Spinal cord (tissue), 10 donors: ENCODE results near the gene C14orf180. TPM values are rescaled to one million over a fixed set of nuclear protein-coding genes. Genes with fewer than 3 reads are reported as not detected.

Experiments used
- DNase-seq, 6 donors: peaks; one replicate each; pipeline versions ENCODE4 v3.0.0 to v3.0.0-alpha.2; 2013 to 2015; ENCODE audit warnings: low spot score in 6 of 6, low read depth in 4 of 6
- H3K27ac ChIP-seq: one replicate; pipeline ENCODE4 v1.5.1; 2013; ENCODE audit warnings: low read depth, low read length, control low read depth
- H3K27me3 ChIP-seq: one replicate; pipeline ENCODE4 v1.6.1; 2013; ENCODE audit warnings: low read length; ENCODE audit not compliant: control insufficient read depth, insufficient read depth
- H3K36me3 ChIP-seq: one replicate; pipeline ENCODE4 v1.6.1; 2013; ENCODE audit warnings: low read length; ENCODE audit not compliant: control insufficient read depth, insufficient read depth
- H3K4me1 ChIP-seq: one replicate; pipeline ENCODE4 v1.6.1; 2013; ENCODE audit warnings: low read length; ENCODE audit not compliant: control insufficient read depth, insufficient read depth
- H3K4me3 ChIP-seq: one replicate; pipeline ENCODE4 v1.5.1; 2013; ENCODE audit warnings: low read depth, low read length, control low read depth
- H3K9me3 ChIP-seq: one replicate; pipeline ENCODE4 v1.6.1; 2013; ENCODE audit warnings: low read length; ENCODE audit not compliant: control insufficient read depth, insufficient read depth
- WGBS: methylation state at CpG from one replicate; pipeline ENCODE4 v1.1.5; 2013; ENCODE audit warnings: missing lambda C conversion rate; ENCODE audit not compliant: insufficient coverage; 5-methylcytosine and 5-hydroxymethylcytosine counted together
- polyA plus RNA-seq, 2 donors: library from polyadenylated mRNA; unstranded; fragments of 120-200 nt; gene quantifications; one replicate each; pipeline ENCODE4 v1.2.1, GENCODE V29; 2013; ENCODE audit not compliant: insufficient read length in 2 of 2
- total RNA-seq, 2 donors: library from RNA; depleted of rRNA in 1 of 2; stranded (reverse); fragments of 120-200 nt in 1 of 2; fragments of >200 nt in 1 of 2; gene quantifications; one replicate each; pipeline versions ENCODE4 v1.2.3 to v1.2.4, GENCODE V29; 2013 to 2014
- donor health status: healthy.

Gene C14orf180
- total and polyA plus RNA-seq, 4 donors, result 0.10 to 6.0 (median 0.24) TPM

DNA sequence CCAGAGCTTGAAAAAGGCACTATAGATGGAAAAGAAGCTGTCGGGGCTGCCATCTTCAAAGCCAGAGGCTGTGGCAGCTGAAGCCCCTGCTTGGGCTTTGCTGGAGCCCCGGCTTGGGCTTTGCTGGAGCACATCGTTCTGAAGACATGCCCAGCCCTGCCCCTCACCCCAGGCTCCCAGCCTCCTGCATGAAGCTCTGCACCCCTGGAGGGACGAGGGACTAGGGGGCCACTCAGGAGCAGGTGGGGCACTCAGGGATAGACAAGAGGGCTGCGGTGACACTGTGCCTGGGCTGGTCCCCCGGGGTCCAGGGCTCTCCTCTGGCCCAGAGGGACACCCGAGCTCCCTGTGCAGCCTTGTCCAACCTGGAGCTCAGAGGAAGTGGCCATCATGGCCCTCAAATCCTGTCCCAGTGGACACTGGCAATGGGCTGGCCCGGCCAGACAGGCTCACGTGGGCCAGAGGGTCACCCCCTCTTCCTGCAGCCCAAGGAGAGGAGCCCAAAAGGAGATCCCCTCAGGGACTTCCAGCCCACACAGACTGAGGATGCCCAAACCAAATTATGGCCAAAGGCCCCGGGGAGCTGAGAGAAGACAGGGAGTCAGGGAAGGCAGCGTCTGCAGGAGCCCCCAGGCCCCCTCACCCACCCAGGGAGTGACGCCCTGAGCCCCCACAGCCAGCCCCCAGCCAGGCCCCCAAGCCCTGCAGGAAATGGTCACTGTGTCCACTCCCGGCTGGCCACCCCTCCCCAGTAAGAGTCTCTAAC, 23.1 kb upstream of the C14orf180 start:
- no peaks in the 10 kb centered on the region for H3K9me3 ChIP-seq
- H3K36me3 ChIP-seq, result no peaks in the 10 kb centered on the region
- H3K27me3 ChIP-seq, result peaks cover 2% of the 10 kb centered on the region
- no peak overlapping the region for H3K4me3 ChIP-seq
- DNase-seq, result no peak
- no peak overlapping the region for H3K27ac ChIP-seq
- 85% methylated on average over 12 of the region's 13 CpGs for WGBS
- peaks cover 56% of the 10 kb centered on the region for H3K4me1 ChIP-seq

DNA sequence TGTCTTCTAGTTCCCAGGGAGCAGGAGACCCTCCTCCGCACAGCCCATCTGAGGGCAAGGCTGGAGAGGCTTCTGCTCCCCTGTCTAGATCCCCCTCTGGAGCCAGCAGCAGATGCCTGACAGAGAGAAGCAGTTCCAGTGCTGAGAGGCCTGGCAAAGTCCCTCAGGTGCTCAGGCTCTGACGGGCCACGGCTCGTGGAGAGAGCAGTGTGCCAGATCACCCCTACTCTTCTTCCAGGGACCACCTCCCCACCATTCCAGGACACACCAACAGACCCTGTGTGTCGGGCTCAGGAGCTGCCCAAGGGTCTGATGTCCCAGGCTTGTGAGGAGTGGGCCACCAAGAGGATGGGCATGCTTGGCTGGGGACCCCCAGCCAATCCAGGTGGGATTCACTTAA, 22.5 kb upstream of the C14orf180 start:
- no peak overlapping the region for H3K27ac ChIP-seq
- DNase-seq, result no peak
- H3K9me3 ChIP-seq, result no peaks in the 10 kb centered on the region
- peaks cover 55% of the 10 kb centered on the region for H3K4me1 ChIP-seq
- H3K27me3 ChIP-seq, result peaks cover 2% of the 10 kb centered on the region
- WGBS, result 94% methylated on average over 5 of the region's 5 CpGs
- no peaks in the 10 kb centered on the region for H3K36me3 ChIP-seq
- H3K4me3 ChIP-seq, result no peak overlapping the region

DNA sequence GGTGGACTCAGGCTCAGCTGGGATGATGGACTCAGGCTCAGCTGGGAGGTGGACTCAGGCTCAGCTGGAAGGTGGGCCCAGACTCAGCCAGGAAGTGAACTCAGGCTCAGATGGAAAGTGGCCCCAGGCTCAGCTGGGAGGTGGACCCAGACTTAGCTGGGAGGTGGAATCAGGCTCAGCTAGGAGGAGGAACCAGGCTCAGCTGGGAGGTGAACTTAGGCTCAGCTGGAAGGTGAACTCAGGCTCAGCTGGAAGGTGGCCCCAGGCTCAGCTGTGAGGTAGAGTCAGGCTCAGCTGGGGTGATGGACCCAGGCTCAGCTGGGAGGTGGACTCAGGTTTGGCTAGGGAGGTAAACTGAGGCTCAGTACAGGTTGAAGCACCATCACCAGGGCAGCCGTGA, 21.8 kb upstream of the C14orf180 start:
- no peak for DNase-seq
- peaks cover 2% of the 10 kb centered on the region for H3K27me3 ChIP-seq
- WGBS, result 100% methylated on average over 1 of the region's 1 CpG
- peaks cover 50% of the 10 kb centered on the region for H3K4me1 ChIP-seq
- no peak overlapping the region for H3K27ac ChIP-seq
- H3K9me3 ChIP-seq, result no peaks in the 10 kb centered on the region
- no peak overlapping the region for H3K4me3 ChIP-seq
- H3K36me3 ChIP-seq, result no peaks in the 10 kb centered on the region

DNA sequence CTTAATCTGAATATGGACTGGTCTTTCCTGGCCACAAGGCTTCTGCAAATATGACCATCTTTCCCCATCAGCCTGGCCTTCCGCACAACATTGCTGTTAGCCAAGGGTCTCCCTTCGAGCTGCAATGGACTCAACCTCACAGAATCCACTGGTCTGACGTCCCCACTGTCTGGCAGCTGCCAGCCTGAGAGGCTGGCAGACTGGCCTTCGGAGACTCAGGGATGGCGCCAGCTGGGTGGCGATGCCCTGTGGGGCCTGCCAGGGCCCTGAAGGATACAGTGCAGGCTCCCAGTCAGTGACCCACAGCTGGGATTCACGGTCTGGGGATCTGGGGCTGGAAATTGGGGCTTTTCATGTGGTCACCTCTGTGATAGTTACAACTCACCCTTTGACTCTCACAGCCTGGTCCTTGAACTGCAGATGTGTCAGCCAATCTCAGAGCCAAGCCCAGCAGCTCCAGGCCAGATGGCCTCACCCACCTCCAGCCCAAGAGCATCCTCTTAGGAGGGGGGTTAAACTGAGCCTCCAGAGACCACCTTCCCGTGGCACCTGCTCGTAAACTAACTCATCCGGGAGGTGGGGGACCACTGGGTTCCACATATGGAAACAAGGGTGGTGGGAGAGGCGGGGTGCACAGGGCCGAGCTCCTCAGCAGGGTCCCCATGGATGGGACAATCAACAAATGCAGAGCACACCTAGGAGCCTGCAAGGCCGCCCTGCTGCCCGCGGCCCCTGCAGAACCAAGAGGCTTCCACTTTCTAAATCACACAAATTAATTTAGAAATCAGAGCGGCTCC, 21.1 kb upstream of the C14orf180 start:
- Histone ChIP-seq H3K27me3 (peaks cover 2% of the 10 kb centered on the region), H3K36me3 (no peaks in the 10 kb centered on the region), H3K4me1 (peaks cover 53% of the 10 kb centered on the region), H3K27ac (no peak overlapping the region), H3K4me3 (no peak overlapping the region), H3K9me3 (no peaks in the 10 kb centered on the region)
- no peak for DNase-seq
- WGBS, result 80% methylated on average over 9 of the region's 16 CpGs

DNA sequence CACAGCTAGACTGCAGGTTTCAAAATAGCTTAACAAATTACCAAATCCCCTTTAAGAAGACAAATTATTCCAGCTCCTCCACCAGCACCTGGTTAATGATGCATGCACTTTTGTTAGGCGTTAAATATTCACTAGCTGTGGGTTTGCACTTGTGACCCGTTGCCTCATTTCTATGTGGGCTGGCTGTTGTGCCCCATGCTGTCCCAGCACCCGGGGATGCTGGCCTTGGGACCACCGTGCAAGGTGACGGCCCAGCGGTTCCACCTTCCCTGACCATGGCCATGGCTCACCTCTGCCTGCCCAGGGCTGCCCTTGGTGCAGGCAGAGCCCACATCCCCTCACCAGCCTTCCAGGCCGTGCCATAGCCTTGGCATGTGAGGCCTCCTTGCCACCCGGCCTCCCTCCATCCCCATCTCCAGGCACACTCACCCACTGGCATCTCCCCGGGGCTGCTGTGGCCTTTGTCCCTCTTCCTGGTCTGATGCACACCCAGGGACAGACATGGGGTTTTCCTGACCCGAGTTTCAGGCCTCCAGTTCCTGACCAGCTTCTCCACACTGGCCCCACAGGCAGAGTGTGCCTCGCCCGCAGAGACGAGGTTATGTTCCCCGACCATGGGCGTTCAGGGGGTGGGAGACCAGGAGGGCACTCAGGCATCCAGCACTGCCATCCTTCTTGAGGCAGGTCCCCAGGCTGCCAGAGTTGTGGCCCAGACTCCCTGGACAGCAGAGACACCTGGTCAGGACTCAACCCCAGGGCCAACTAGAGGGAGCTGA, 20.3 kb upstream of the C14orf180 start:
- Histone ChIP-seq H3K9me3 (no peaks in the 10 kb centered on the region), H3K36me3 (peaks cover 3% of the 10 kb centered on the region), H3K27ac (no peak overlapping the region), H3K4me1 (peaks cover 56% of the 10 kb centered on the region), H3K4me3 (no peak overlapping the region), H3K27me3 (peaks cover 4% of the 10 kb centered on the region)
- WGBS, result 75% methylated on average over 15 of the region's 15 CpGs
- DNase-seq, result peak in 1 of 6 donors; percentile 66

DNA sequence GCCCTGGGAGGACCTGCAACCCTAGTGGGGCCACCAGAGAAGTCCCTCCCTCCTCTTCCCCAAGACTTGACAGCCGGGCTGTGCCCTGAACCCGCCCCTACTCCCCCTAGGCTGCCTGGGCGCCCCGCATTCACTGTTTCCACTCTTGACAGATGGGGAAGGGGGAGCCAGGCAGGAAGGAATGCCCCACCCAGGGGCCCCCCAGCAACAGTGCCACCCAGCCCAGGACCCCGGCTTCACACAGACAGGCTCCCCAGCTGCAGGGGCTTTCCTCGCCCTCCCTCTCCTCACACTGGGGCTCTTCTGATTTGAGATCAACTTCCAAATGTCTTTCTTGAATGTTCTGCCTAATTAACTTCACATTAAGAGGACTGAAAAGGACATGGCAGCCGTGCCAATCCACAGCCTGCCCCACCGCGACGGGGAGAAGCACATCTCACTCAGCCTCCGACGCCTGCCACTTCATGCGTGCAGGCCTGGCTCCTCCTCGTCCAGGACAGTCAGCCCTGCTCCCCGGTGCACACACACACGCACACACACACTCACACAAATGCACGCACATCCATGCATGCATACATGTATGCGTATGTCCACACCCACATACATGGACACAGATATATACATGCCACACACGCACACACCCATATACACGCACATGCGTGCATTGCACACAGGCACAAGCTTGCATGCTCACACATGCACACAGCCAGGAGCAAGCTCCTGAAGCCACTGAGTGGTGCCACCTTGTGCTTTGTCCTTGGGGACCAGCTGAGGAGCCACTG, 19.6 kb upstream of the C14orf180 start:
- peak in 1 of 6 donors; percentile 66 for DNase-seq
- Histone ChIP-seq H3K4me1 (peaks cover 55% of the 10 kb centered on the region), H3K27me3 (peaks cover 11% of the 10 kb centered on the region), H3K36me3 (peaks cover 3% of the 10 kb centered on the region), H3K9me3 (no peaks in the 10 kb centered on the region), H3K27ac (no peak overlapping the region), H3K4me3 (no peak overlapping the region)
- 60% methylated on average over 17 of the region's 21 CpGs for WGBS

DNA sequence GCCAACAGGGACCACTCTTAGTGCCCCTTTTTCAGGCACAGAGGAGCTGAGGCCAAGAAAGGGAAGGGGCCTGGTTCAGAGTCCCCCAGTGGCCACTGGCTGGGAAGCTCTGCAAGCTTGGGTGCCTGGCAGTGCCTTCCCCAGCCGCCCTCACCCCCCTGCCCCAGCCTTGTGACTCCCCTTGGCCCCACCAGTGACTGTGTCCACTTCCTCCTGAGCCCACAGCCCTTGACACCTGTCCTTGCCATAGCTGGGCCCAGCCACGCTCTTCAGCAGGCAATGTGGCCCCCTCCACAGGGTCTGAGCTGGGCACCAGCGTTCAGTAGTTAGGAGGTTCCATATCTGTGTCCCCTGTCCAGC, 19.0 kb upstream of the C14orf180 start:
- H3K27ac ChIP-seq, result no peak overlapping the region
- H3K36me3 ChIP-seq, result peaks cover 3% of the 10 kb centered on the region
- no peak for DNase-seq
- H3K4me1 ChIP-seq, result peaks cover 50% of the 10 kb centered on the region
- WGBS, result 96% methylated on average over 3 of the region's 3 CpGs
- H3K27me3 ChIP-seq, result peaks cover 14% of the 10 kb centered on the region
- no peaks in the 10 kb centered on the region for H3K9me3 ChIP-seq
- no peak overlapping the region for H3K4me3 ChIP-seq

DNA sequence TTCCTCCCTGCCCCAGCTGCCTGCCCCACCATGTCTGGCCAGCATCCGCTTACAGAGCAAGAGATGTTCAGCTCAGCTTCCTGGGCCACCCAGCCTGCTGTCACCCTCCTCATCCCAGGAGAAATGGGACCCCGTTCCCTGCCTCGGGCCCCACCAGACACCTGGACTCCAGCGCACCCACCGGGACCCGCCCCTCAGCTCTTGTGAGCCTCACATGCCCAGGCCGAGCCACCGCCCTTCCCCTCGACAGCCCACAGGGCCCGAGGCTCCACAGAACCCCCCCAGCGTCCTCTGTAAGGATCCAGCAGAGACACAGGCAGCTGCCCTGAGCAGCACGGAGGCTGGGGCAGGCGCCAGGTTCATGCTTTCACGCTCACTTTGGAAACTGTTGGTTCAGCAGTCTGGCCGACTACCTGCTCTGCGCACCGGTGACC, 18.4 kb upstream of the C14orf180 start:
- H3K27ac ChIP-seq, result no peak overlapping the region
- 75% methylated on average over 13 of the region's 17 CpGs for WGBS
- no peaks in the 10 kb centered on the region for H3K9me3 ChIP-seq
- peaks cover 45% of the 10 kb centered on the region for H3K4me1 ChIP-seq
- H3K4me3 ChIP-seq, result no peak overlapping the region
- peaks cover 13% of the 10 kb centered on the region for H3K27me3 ChIP-seq
- DNase-seq, result no peak
- peaks cover 3% of the 10 kb centered on the region for H3K36me3 ChIP-seq
